Measurements from ENCODE around the gene MCF2L. TPM values are rescaled to one million over a fixed set of nuclear protein-coding genes. Genes with fewer than 3 reads are reported as not detected.

MCF2L gene
- total and polyA plus RNA-seq, 9 of the 15 experiments (the other 6 are each of a cell fraction or from before 2014, with no cell fraction given) = 0.05 to 0.25 (median 0.18) TPM; not detected in 5

DNA sequence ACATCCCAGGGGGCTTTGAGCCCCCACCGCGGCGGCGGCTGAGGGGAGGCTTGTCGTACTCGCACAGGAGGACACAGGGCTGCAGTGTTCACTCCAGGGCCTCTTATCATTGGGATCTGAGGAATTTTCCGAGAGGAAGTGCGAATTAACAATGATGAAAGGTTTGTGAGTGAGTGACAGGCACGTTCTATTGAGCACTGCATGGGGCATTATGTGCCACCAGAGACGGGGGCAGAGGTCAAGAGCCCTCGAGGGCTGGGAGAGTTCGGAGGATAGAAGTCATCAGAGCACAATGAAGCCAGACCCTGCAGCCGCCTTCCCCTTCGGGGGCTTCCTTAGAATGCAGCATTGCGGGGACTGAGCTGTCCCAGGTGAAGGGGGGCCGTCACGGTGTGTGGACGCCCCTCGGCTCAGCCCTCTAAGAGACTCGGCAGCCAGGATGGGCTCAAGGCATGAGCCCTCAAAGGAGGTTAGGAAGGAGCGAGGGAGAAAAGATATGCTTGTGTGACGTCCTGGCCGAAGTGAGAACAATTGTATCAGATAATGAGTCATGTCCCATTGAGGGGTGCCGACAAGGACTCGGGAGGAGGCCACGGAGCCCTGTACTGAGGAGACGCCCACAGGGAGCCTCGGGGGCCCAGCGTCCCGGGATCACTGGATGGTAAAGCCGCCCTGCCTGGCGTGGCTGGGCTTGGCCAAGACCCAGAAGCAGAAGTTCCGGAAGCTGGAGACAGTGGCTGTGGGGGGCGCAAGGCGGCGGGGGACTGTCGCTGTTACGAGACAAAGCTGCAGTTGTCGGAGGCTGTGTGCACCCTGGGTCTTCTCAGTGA lies 53.9 kb downstream of the MCF2L start:
- 1% methylated on average over 20 of the region's 39 CpGs for WGBS (ENCODE audit: insufficient coverage, low coverage, missing lambda C conversion rate)
- TF ChIP-seq, protein P1, sequence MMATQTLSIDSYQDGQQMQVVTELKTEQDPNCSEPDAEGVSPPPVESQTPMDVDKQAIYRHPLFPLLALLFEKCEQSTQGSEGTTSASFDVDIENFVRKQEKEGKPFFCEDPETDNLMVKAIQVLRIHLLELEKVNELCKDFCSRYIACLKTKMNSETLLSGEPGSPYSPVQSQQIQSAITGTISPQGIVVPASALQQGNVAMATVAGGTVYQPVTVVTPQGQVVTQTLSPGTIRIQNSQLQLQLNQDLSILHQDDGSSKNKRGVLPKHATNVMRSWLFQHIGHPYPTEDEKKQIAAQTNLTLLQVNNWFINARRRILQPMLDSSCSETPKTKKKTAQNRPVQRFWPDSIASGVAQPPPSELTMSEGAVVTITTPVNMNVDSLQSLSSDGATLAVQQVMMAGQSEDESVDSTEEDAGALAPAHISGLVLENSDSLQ (IDR thresholded peaks at IDR 0.05) = 0 out of 2 replicates have a peak, but pooled peaks have one; percentile 35
- TF ChIP-seq ZBTB17 (CRISPR knock-in tag; IDR thresholded peaks at IDR 0.05) = no peak
- Histone ChIP-seq H3K9me3 (replicated peaks; ENCODE audit: control insufficient read depth, insufficient read depth, low read depth, low read length) (no peaks in the 10 kb centered on the region), H3K27me3 (ENCODE audit: control insufficient read depth in 2 of 2, insufficient read depth in 2 of 2, low read length in 2 of 2) (peaks cover 26 to 79% of the 10 kb centered on the region in 2 experiments; a peak in 4 of 5 replicates), H3K9ac (ENCODE audit: insufficient read depth in 1 of 2, low read depth in 2 of 2, low read length in 2 of 2) (no peak overlapping the region), H3K4me1 (replicated peaks in 1 of 2; ENCODE audit: control insufficient read depth in 2 of 2, insufficient read depth in 2 of 2, low read length in 2 of 2) (peaks cover 0 to 4% of the 10 kb centered on the region in 2 experiments; a peak in 2 of 5 replicates), H3K9me1 (ENCODE audit: control insufficient read depth, insufficient read depth, low read length) (no peaks in the 10 kb centered on the region), H3K79me2 (ENCODE audit: control insufficient read depth, insufficient read depth, low read length) (no peaks in the 10 kb centered on the region), H3K27ac (ENCODE audit: extremely low read depth, low read depth, low read length) (no peak overlapping the region), H4K20me1 (replicated peaks; ENCODE audit: control insufficient read depth, insufficient read depth, low read length) (peaks cover 11% of the 10 kb centered on the region; the same call in 1 of the 2 replicates), H3K4me3 (no peak overlapping the region), H2AFZ (ENCODE audit: low read depth, low read length) (no peak overlapping the region), H3K4me2 (ENCODE audit: insufficient read depth, low read length) (no peak overlapping the region), H3K36me3 (ENCODE audit: control insufficient read depth, insufficient read depth, low read length) (no peaks in the 10 kb centered on the region)
- in situ Hi-C loops (cut with MboI) (no loop called here), intact Hi-C loops (cut with micrococcal nuclease) (no loop called here)
- CTCF ChIA-PET (ENCODE audit: low intra/inter-chr PET ratio) = no interaction called here
- POLR2A ChIA-PET = interaction anchor here (0.7 to 0.9 kb wide), 3 partner anchors 26 to 1161 kb away, joined by 3 to 4 read pairs (median 3); no protein-coding TSS in a partner anchor
- DNase-seq (ENCODE audit: extremely low read depth in 1 of 4, low spot score in 3 of 4) (peak in 1 of 4 experiments; percentile 14), FAIRE-seq (no peak), ATAC-seq (no peak)
- BruUV-seq (replicated peaks) = no TSS peak

All from K562 (cell line).